Memory B cell (primary cell): ENCODE data around the gene GNAQ.
A peak's percentile ranks its signal among the peaks of the same experiment; 100 is the strongest.
"Not testable (repeated sequence)": the region's sequence is repeated elsewhere in the genome, so short reads cannot be mapped to it uniquely, and the experiment has no call there.

Experiments
- ATAC-seq: fragments of 150-1000 bp; cut with Tn5 transposase; 2 replicates; pipeline ENCODE4 v1.10.0; 2021; ENCODE audit warnings: low read depth, mild to moderate bottlenecking, moderate library complexity
- DNase-seq, 2 donors: peaks; one replicate each; pipeline ENCODE4 v3.0.0; 2022; ENCODE audit warnings: low spot score in 2 of 2
- H3K27ac Mint-ChIP-seq: one replicate; pipeline ENCODE4 v1.8.0; 2022; ENCODE audit warnings: mild to moderate bottlenecking, moderate library complexity, mixed read lengths
- H3K27me3 Mint-ChIP-seq: one replicate; pipeline ENCODE4 v1.8.0; 2022; ENCODE audit warnings: mixed read lengths
- H3K36me3 Mint-ChIP-seq: one replicate; pipeline ENCODE4 v1.8.0; 2022; ENCODE audit warnings: mild to moderate bottlenecking, mixed read lengths
- H3K4me1 Mint-ChIP-seq: one replicate; pipeline ENCODE4 v1.8.0; 2022; ENCODE audit warnings: mixed read lengths
- H3K4me3 Mint-ChIP-seq: one replicate; pipeline ENCODE4 v1.8.0; 2022; ENCODE audit warnings: mild to moderate bottlenecking, moderate library complexity, mixed read lengths
- H3K9me3 Mint-ChIP-seq: one replicate; pipeline ENCODE4 v1.8.0; 2022; ENCODE audit warnings: mixed read lengths

The GNAQ gene

GRCh38 chr9:77896938-77897667 lies 134.5 kb downstream of the GNAQ start:
- Mint-ChIP-seq H3K4me3 (no peak overlapping the region), H3K27me3 (peaks cover 14% of the 10 kb centered on the region), H3K27ac (no peak overlapping the region), H3K36me3 (no peaks in the 10 kb centered on the region), H3K4me1 (peaks cover 2% of the 10 kb centered on the region), H3K9me3 (no peaks in the 10 kb centered on the region)
- no peak for DNase-seq
- ATAC-seq, result no peak

- no peaks in the 10 kb centered on the region for H3K36me3 Mint-ChIP-seq
- peaks cover 2% of the 10 kb centered on the region for H3K4me1 Mint-ChIP-seq
- DNase-seq, result no peak
- no peak for ATAC-seq
- H3K27ac Mint-ChIP-seq, result no peak overlapping the region
- no peak overlapping the region for H3K4me3 Mint-ChIP-seq
- H3K27me3 Mint-ChIP-seq, result peaks cover 14% of the 10 kb centered on the region
- H3K9me3 Mint-ChIP-seq, result no peaks in the 10 kb centered on the region
These were observed 135.2 kb downstream of the GNAQ start for GRCh38 chr9:77896269-77896937.

- no peak overlapping the region for H3K4me3 Mint-ChIP-seq
- peaks cover 2% of the 10 kb centered on the region for H3K4me1 Mint-ChIP-seq
- peaks cover 7% of the 10 kb centered on the region for H3K27me3 Mint-ChIP-seq
- no peak for ATAC-seq
- no peak for DNase-seq
- no peak overlapping the region for H3K27ac Mint-ChIP-seq
- no peaks in the 10 kb centered on the region for H3K9me3 Mint-ChIP-seq
- no peaks in the 10 kb centered on the region for H3K36me3 Mint-ChIP-seq
These were observed 137.9 kb downstream of the GNAQ start for GRCh38 chr9:77893706-77894105.

GRCh38 chr9:77892955-77893514 lies 138.6 kb downstream of the GNAQ start:
- Mint-ChIP-seq H3K4me3 (no peak overlapping the region), H3K9me3 (no peaks in the 10 kb centered on the region), H3K36me3 (no peaks in the 10 kb centered on the region), H3K27me3 (peaks cover 6% of the 10 kb centered on the region), H3K4me1 (peaks cover 2% of the 10 kb centered on the region), H3K27ac (no peak overlapping the region)
- ATAC-seq (no peak), DNase-seq (no peak)

GRCh38 chr9:77892171-77892570 lies 139.4 kb downstream of the GNAQ start:
- Mint-ChIP-seq H3K27ac (no peak overlapping the region), H3K4me3 (no peak overlapping the region), H3K36me3 (no peaks in the 10 kb centered on the region), H3K4me1 (peaks cover 2% of the 10 kb centered on the region), H3K9me3 (no peaks in the 10 kb centered on the region), H3K27me3 (peaks cover 6% of the 10 kb centered on the region)
- ATAC-seq (peak; percentile 51), DNase-seq (no peak)

- no peaks in the 10 kb centered on the region for H3K9me3 Mint-ChIP-seq
- no peak for DNase-seq
- ATAC-seq, result no peak
- peaks cover 2% of the 10 kb centered on the region for H3K4me1 Mint-ChIP-seq
- H3K27me3 Mint-ChIP-seq, result peaks cover 3% of the 10 kb centered on the region
- no peak overlapping the region for H3K4me3 Mint-ChIP-seq
- no peak overlapping the region for H3K27ac Mint-ChIP-seq
- H3K36me3 Mint-ChIP-seq, result no peaks in the 10 kb centered on the region
These were observed 140.3 kb downstream of the GNAQ start for GRCh38 chr9:77891128-77891800.

- DNase-seq (no peak), ATAC-seq (no peak)
- Mint-ChIP-seq H3K4me1 (peaks cover 2% of the 10 kb centered on the region), H3K27ac (no peak overlapping the region), H3K4me3 (no peak overlapping the region), H3K27me3 (peaks cover 3% of the 10 kb centered on the region), H3K9me3 (no peaks in the 10 kb centered on the region), H3K36me3 (no peaks in the 10 kb centered on the region)
These were observed 143.9 kb downstream of the GNAQ start for GRCh38 chr9:77887662-77888061.

- no peak for DNase-seq
- no peak overlapping the region for H3K4me3 Mint-ChIP-seq
- H3K36me3 Mint-ChIP-seq, result no peaks in the 10 kb centered on the region
- H3K27me3 Mint-ChIP-seq, result peaks cover 2% of the 10 kb centered on the region
- no peaks in the 10 kb centered on the region for H3K4me1 Mint-ChIP-seq
- H3K9me3 Mint-ChIP-seq, result no peaks in the 10 kb centered on the region
- no peak overlapping the region for H3K27ac Mint-ChIP-seq
- ATAC-seq, result no peak
These were observed 146.4 kb downstream of the GNAQ start for GRCh38 chr9:77885104-77885672.

- DNase-seq, result no peak
- Mint-ChIP-seq H3K36me3 (no peaks in the 10 kb centered on the region), H3K4me3 (no peak overlapping the region), H3K27ac (no peak overlapping the region), H3K9me3 (no peaks in the 10 kb centered on the region), H3K4me1 (no peaks in the 10 kb centered on the region), H3K27me3 (peaks cover 2% of the 10 kb centered on the region)
- no peak for ATAC-seq
These were observed 147.5 kb downstream of the GNAQ start for GRCh38 chr9:77883846-77884771.

GRCh38 chr9:77883133-77883532 lies 148.5 kb downstream of the GNAQ start:
- DNase-seq (no peak), ATAC-seq (no peak)
- H3K36me3 Mint-ChIP-seq, result no peaks in the 10 kb centered on the region
- H3K27me3 Mint-ChIP-seq, result peaks cover 2% of the 10 kb centered on the region
- H3K4me1 Mint-ChIP-seq, result no peaks in the 10 kb centered on the region
- no peak overlapping the region for H3K4me3 Mint-ChIP-seq
- no peaks in the 10 kb centered on the region for H3K9me3 Mint-ChIP-seq
- H3K27ac Mint-ChIP-seq, result no peak overlapping the region

GRCh38 chr9:77882294-77882693 lies 149.3 kb downstream of the GNAQ start:
- Mint-ChIP-seq H3K27me3 (peaks cover 4% of the 10 kb centered on the region), H3K36me3 (no peaks in the 10 kb centered on the region)
- no peak for ATAC-seq

GRCh38 chr9:77881634-77882033 lies 150.0 kb downstream of the GNAQ start:
- not testable (repeated sequence) for H3K27ac Mint-ChIP-seq, H3K9me3 Mint-ChIP-seq, H3K4me3 Mint-ChIP-seq, H3K27me3 Mint-ChIP-seq, DNase-seq, ATAC-seq, H3K4me1 Mint-ChIP-seq, H3K36me3 Mint-ChIP-seq

More at GRCh38 chr9:77882294-77882693, 149.3 kb downstream of the GNAQ start:
- no peak overlapping the region for H3K27ac Mint-ChIP-seq
- no peaks in the 10 kb centered on the region for H3K4me1 Mint-ChIP-seq
- no peak overlapping the region for H3K4me3 Mint-ChIP-seq
- no peaks in the 10 kb centered on the region for H3K9me3 Mint-ChIP-seq
- DNase-seq, result no peak

GRCh38 chr9:77881111-77881510 lies 150.5 kb downstream of the GNAQ start:
- no peak for DNase-seq
- H3K9me3 Mint-ChIP-seq, result no peaks in the 10 kb centered on the region
- H3K36me3 Mint-ChIP-seq, result no peaks in the 10 kb centered on the region
- no peaks in the 10 kb centered on the region for H3K4me1 Mint-ChIP-seq
- ATAC-seq, result no peak
- no peak overlapping the region for H3K4me3 Mint-ChIP-seq
- H3K27me3 Mint-ChIP-seq, result peaks cover 4% of the 10 kb centered on the region
- H3K27ac Mint-ChIP-seq, result no peak overlapping the region
